GM20431 (cell line): Measurements from ENCODE around the gene CEND1.

Source experiments
- in situ Hi-C: fragments of 300-500 bp; cut with MseI, MboI; formaldehyde crosslinking; loops from one replicate; pipeline ENCODE4 v1.15.0; 2020; ENCODE audit warnings: low sequenced_read_pairs; ENCODE audit not compliant: unreplicated experiment

CEND1 gene

DNA sequence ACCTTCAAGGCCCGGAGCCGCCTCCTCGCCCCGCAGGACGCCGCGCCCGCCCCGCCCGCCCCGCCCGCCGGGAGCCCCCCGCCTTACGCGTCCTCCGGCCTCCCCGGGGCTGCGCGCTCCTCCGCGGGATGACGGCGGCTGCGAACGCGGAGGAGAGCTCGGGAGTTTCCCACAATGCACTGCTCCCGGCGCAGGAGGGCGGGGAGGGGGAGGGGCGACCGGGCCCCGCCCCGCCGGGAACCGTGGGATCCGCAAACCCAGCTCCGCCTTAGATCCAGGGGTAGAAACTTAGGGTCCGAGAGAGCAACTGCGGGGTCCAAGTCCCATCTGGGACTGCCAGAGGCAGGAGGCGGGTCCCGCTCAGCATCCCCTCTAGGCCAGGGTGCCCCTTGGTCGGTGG is at the start of gene CEND1:
Gene CEND1 (minus strand): TSS at position 148 of the 400 bp plus-strand sequence. CDS start 1,514 bp downstream, outside the sequence.
- in situ Hi-C loops, result no loop called here

DNA sequence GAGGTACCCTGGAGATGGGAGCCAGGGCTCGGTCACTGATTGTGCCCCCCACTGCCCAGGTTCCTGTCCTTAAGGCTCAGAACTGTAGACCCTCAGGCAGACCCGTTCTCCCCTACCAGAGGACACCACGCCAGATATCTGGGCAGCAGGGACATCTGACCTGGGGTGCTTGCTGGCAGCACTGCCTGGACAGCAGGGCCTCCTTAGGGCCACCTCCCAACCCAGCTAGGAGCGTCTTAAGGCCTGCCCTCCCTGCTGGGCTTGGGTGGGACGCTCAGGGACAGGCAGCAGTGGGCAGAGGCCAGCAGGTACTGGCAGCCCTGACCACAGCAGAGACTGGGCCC is 49.4 kb upstream of the CEND1 start:
- in situ Hi-C loops, result no loop called here

DNA sequence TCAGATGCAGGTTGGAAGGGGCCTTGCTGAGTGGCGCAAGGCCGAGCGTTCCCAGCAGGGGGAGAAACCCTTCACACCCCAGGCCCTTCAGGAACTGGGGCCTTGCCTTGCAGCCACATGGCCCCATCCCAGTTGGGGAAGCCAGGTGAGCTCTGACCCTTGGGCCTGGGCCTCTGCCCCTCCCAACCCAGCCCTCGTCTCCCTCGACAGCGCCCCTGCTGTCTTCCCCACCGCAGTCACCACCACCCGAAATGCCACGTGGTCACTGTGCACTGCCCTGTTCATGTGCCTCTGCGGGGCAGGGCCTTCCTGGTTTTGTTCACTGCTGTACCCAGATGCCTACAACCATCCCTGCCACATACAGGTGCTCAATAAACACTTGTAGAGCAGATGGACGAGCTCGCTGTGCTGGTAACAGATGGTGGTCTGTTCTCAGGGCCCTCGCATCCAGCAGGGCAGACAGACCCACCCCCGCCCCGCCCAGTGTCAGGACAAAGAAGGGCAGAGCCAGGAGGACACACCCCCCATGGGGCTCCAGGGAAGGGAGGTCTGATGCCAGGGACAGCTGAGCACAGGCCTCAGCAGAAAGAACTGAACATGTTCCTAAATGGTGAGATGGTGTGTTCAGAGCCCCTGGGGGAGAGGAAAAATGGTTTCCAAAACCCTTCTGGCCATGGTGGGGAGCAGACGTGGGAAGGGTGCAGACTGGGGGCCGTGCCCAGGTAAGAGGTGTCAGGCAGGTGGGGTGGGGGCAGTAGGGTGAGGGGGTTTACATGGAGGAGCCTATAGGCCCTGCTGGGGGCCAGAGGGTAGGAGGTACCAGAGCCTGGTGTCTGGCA is 48.8 kb upstream of the CEND1 start:
- in situ Hi-C loops, result no loop called here

GRCh38 chr11:837990-838307 is 48.1 kb upstream of the CEND1 start:
- in situ Hi-C loops, result no loop called here

DNA sequence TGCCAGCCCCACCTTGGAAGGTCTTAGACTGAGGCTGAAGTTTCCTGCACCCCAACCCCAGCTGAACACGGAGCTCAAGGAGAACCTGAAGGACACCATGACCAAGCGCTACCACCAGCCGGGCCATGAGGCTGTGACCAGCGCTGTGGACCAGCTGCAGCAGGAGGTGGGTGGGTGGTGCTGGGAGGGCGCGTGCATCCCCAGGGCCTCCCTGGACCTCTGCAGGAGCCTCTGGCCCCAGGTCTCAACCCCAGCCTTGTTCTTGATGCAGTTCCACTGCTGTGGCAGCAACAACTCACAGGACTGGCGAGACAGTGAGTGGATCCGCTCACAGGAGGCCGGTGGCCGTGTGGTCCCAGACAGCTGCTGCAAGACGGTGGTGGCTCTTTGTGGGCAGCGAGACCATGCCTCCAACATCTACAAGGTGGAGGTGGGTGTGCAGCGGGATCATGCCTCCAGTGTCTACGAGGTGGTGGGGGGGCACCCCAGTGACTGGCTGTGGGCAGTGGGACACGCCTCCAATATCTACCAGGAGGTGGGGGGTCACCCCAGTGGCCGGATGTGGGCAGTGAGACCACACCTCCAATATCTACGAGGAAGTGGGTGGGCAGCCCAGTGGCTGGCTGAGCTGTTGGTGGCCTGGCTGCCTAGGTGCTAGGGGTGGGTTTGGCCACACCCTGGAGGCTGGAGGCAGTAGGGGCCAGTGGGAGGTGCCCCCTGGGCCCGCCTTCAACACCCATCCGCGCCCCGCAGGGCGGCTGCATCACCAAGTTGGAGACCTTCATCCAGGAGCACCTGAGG is 47.5 kb upstream of the CEND1 start:
- in situ Hi-C loops, result no loop called here

- in situ Hi-C loops, result no loop called here
These were observed 46.8 kb upstream of the CEND1 start for GRCh38 chr11:836700-837099.

DNA sequence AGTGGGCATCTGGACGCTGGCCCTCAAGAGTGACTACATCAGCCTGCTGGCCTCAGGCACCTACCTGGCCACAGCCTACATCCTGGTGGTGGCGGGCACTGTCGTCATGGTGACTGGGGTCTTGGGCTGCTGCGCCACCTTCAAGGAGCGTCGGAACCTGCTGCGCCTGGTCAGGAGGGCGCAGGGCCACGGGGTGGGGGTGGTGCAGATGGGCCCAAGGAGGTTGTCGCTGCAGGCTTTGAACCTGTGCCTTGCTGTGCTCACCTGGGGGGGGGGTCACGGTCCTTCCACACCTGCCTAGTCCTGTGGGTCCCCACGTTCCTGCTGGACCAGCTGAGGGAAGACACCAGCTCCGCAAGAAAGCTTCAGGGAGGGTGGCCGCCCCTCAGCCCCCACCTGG is 46.4 kb upstream of the CEND1 start:
- in situ Hi-C loops, result no loop called here

DNA sequence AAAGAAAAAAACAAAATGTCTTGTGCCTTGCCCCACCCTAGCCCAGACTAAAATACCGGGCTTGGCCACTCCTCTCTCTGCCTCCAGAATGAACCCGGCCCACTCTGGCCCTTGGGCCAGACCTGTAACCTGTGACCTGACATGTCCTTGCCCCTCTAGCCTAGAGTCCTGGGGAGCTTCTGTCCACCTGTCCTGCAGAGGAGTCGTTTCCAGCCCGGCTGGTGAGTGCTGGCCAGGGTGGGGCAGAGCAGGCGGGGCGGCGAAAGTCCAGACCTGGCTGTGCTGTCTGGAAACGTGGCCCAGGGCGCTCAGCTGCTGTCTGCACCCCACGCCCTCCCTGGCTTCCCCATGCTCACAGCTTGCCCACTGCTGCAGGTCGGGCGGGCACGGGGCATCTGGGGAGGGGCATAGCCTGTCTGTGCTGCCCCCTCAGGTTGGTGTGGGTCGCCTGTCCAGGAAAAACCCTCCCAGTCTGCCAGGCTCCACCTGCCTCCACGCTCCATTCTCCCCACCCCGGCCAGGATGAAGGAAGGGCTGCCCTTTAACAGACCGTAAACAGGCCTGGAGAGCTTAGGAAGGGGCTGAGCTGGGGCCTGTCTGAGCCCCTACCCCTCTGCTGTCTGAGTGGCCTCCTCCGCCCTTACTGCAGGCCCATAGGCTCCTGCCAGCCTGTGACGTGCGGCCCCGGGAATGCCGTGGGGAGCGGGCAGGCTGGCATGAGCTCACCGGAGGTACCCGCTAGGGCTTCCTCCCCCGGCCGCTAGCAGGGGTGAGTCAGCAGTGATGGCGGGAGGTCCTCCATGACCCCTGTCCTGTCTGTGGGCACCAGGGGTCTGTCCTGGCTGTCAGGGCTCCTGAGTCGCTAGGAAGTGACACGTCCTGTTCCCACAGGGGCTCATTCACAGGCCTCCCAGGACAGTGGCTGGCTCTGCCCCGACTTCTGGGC is 44.8 kb upstream of the CEND1 start:
- in situ Hi-C loops, result no loop called here

DNA sequence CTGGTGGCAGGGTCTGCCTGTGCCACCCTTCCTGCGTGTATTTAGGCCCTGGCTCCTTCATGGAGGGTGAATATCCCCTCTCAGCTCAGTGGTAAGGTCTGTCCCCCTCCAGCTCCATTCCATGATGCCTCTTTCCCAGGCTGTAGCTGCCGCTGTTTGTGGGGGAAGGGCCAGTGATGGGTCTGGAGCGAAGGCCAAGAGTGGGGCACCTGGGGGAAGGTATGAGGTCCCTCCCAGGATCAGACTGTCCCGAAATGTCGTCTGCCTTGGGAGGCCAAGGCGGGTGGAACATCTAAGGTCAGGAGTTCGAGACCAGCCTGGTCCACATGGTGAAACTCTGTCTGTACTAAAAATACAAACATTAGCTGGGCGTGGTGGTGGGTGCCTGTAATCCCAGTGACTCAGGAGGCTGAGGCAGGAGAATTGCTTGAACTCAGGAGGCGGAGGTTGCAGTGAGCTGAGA is 44.0 kb upstream of the CEND1 start:
- in situ Hi-C loops, result no loop called here

DNA sequence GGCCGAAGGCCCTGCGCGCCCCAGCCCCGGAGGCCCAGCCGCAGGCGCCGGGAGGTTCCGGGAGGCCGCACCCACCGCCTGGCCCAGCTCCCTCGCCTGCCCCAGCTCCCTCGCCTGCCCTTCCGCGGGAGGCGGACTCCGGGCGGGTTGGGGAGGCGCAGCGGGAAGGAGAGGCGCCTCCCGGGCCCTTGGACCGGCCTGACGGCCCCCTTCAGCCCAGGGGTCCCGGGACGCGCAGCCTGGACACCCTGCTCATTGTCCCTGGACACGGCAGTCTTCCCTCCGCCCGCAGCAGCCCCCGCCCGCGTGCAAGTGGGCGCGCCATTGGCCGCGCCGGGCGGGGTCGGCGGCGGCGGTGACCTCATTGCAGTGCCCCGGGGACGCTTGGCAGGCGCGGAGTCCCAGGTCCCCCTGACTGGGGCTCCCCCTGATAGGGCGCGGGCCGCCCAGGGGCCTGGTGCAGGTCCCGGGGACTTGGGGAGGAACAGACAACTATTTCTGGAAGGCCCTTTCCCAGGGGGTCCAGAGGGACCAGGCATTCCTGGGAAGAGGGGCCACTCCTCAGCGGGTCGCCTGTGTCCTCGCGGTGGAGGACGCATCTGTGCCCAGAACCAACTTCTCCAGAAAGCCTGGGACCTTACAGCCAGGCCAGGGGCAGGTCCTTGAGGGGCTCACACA is 43.4 kb upstream of the CEND1 start:
- in situ Hi-C loops, result no loop called here

- in situ Hi-C loops, result no loop called here
These were observed 42.7 kb upstream of the CEND1 start, which contains the start of gene CD151 for GRCh38 chr11:832529-833113. Gene CD151, plus strand, starts transcription at chr11:832952. Its CDS starts 3,118 bp downstream, at chr11:836070.

- in situ Hi-C loops, result no loop called here
These were observed 42.2 kb upstream of the CEND1 start for GRCh38 chr11:831961-832528.

DNA sequence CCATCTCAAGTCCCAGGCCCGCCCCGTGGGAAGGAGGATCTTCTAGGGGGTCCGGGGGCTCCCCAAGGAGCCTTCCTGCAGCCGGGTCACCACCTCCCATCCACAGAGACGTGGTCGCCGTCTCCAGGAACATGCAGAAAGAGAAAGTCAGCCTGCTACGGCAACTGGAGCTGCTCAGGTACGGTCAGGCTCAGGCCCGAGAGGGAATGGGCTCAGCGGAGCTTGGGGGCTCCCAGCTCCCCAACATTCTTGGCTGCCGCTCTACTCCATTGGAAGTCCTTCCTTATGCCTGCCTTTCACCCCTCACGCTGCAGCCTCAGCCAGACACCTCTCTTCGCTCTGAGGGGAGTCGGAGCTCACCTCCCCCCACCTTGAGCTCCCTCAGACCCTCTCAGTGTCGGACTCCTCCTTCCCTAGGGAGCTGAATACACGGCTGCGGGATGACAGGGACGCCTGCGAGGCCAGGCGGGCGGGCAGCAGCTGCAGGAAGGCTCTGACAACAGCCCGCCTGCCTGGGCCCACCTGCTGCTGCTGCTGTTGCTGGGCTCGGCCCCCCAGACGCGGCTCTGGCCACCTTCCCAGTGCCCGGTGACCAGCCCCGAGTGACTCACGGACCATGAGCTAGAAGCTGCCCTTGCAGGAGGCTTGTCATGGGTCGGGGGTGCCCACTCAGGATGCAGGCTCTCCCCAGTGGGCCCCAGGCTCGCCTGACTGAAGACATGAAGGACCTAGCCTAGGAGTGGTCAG is 41.4 kb upstream of the CEND1 start:
- in situ Hi-C loops, result no loop called here

GRCh38 chr11:830295-831117 is 40.6 kb upstream of the CEND1 start:
- in situ Hi-C loops, result no loop called here

DNA sequence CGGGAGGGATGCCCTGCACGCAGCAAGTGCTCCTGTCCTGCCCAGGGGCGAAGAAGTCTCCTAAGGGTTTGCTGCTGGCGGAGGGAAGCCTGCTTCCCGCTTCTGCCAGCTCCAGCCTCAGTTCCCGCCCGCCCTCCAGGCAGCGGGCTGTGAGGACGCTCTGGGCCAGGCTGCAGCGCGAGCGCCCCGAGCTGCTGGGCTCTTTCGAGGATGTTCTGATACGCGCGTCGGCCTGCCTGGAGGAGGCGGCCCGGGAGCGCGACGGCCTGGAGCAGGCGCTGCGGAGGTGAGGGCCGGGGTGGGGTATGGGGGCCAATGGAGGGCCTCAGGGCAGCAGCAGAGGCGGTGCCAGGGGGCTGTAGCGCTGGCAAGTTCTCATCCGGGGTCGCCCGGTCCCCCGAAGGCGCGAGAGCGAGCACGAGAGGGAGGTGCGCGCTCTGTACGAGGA is 40.0 kb upstream of the CEND1 start:
- in situ Hi-C loops, result no loop called here

GRCh38 chr11:829176-829846 is 39.4 kb upstream of the CEND1 start:
- in situ Hi-C loops, result no loop called here
